Loucy (cell line): ENCODE measurements around the gene FAM186B.

Experiments used
- H2AFZ ChIP-seq: fragments of 200-600 bp; sonication (generic); 2 replicates; pipeline ENCODE4 v1.6.0; 2016; ENCODE audit warnings: antibody characterized with exemption, mild to moderate bottlenecking, low read length, moderate library complexity
- H3F3A ChIP-seq: fragments of 200-600 bp; 2 replicates; pipeline ENCODE4 v1.6.0; 2016; ENCODE audit warnings: antibody characterized with exemption, low read depth, mild to moderate bottlenecking
- H3K27me3 ChIP-seq: fragments of 200-600 bp; sonication (generic); 2 replicates; pipeline ENCODE4 v1.6.1; 2014; ENCODE audit warnings: low read length, mild to moderate bottlenecking; ENCODE audit not compliant: insufficient read depth, poor library complexity, severe bottlenecking
- H3K36me3 ChIP-seq: fragments of 200-600 bp; sonication (generic); 2 replicates; pipeline ENCODE4 v1.6.1; 2016; ENCODE audit warnings: low read length; ENCODE audit not compliant: insufficient read depth
- H3K4me1 ChIP-seq: fragments of 200-600 bp; sonication (generic); 2 replicates; pipeline ENCODE4 v1.5.1; 2014; ENCODE audit warnings: low read length, mild to moderate bottlenecking; ENCODE audit not compliant: insufficient read depth, poor library complexity, severe bottlenecking
- H3K4me2 ChIP-seq: fragments of 200-600 bp; sonication (generic); 2 replicates; pipeline ENCODE4 v1.6.0; 2014; ENCODE audit warnings: antibody characterized with exemption, low read length, low read depth, mild to moderate bottlenecking; ENCODE audit not compliant: poor library complexity, severe bottlenecking
- H3K4me3 ChIP-seq: fragments of 200-600 bp; sonication (generic); 2 replicates; pipeline ENCODE4 v1.5.1; 2014; ENCODE audit warnings: low read length, mild to moderate bottlenecking, mixed read lengths; ENCODE audit not compliant: poor library complexity, severe bottlenecking
- H3K79me2 ChIP-seq: fragments of 200-600 bp; sonication (generic); 2 replicates; pipeline ENCODE4 v1.6.1; 2014; ENCODE audit warnings: low read length; ENCODE audit not compliant: insufficient read depth
- H3K9ac ChIP-seq: fragments of 200-600 bp; sonication (generic); 2 replicates; pipeline ENCODE4 v1.6.0; 2014; ENCODE audit warnings: mild to moderate bottlenecking, low read depth, low read length, moderate library complexity; ENCODE audit not compliant: poor library complexity, severe bottlenecking
- H3K9me2 ChIP-seq: fragments of 200-600 bp; sonication (generic); replicated peaks from 2 replicates; pipeline ENCODE4 v1.6.1; 2016; ENCODE audit warnings: low read depth, low read length, mixed read lengths
- H3K9me3 ChIP-seq: fragments of 200-600 bp; sonication (generic); 2 replicates; pipeline ENCODE4 v1.6.1; 2014; ENCODE audit warnings: mild to moderate bottlenecking, antibody characterized with exemption, low read length, low read depth; ENCODE audit not compliant: insufficient read depth
- H4K20me1 ChIP-seq: fragments of 200-600 bp; sonication (generic); 2 replicates; pipeline ENCODE4 v1.6.0; 2014; ENCODE audit warnings: antibody characterized with exemption, low read length, mild to moderate bottlenecking; ENCODE audit not compliant: insufficient read depth, poor library complexity, severe bottlenecking
- CTCF ChIP-seq: fragments of 200-600 bp; sonication (generic); conservative IDR thresholded peaks from 2 replicates; pipeline ENCODE4 v1.5.1; 2014; ENCODE audit warnings: mild to moderate bottlenecking, antibody characterized with exemption, low read length
- EZH2phosphoT487 ChIP-seq: fragments of 200-600 bp; IDR thresholded peaks from 2 replicates; pipeline ENCODE4 v1.6.1; 2018; ENCODE audit warnings: antibody characterized with exemption, mild to moderate bottlenecking, moderate library complexity, borderline replicate concordance

Gene FAM186B

DNA sequence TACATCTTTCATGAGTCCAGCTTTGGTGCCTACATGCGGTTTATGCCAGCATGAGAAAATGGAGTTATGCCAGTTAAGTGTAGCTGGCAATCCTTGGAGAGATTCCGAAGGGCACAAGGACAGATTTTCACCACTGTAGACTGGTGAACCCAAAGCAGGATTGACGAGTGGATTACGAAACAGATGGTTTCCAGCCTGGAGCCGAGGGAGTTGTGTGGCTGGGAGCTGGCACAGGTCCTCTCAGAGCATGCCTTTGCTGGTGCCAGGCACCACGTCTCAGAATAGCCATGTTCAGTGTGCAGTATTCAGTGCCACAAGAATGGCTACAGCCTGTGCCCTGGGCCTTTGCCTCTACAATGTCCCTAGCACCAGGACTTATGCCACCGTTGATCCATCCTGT is 53.4 kb downstream of the FAM186B start:
- Histone ChIP-seq H3K36me3 (no peaks in the 10 kb centered on the region), H4K20me1 (no peaks in the 10 kb centered on the region), H3K9ac (peak overlapping the region; percentile 52), H3K4me3 (peak overlapping the region; percentile 54), H3K9me2 (no peaks in the 10 kb centered on the region), H3K79me2 (no peaks in the 10 kb centered on the region), H3K4me1 (peaks cover 23% of the 10 kb centered on the region), H3K27me3 (no peaks in the 10 kb centered on the region), H3F3A (no peaks in the 10 kb centered on the region), H3K4me2 (peak overlapping the region; percentile 58), H3K9me3 (no peaks in the 10 kb centered on the region), H2AFZ (peak overlapping the region; percentile 73)
- TF ChIP-seq CTCF, result no peak

DNA sequence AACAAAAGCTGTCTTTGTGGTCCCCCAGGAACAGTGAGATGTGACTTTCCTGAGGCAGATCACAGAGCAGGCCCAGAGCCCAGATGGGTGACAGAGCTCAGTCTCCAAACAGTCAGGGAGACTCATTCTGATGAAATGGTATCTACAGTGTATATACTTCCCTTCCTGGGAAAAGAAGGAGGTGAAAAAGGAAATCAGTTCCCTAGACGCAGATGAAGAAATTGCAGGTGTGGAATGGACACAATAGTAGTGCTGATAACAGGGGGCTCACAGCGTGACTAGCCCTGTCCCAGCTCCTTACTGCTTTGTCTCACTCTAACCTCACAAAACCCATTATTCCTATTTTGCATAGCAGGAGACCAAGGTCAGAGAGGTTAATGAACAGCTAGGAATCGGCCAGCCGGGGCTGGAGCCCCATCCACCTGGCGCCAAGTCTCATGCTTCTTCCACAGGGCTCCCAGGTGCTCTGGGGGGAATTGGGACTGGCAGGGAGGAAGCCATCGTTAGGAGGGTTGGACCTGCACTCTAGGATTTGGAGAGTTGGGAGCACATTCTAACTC is 54.7 kb downstream of the FAM186B start:
- no peaks in the 10 kb centered on the region for H3K9me2 ChIP-seq
- no peaks in the 10 kb centered on the region for H3K79me2 ChIP-seq
- TF ChIP-seq CTCF, result no peak
- H4K20me1 ChIP-seq, result no peaks in the 10 kb centered on the region
- no peak overlapping the region for H3K4me3 ChIP-seq
- H3K4me2 ChIP-seq, result no peak overlapping the region
- no peaks in the 10 kb centered on the region for H3K27me3 ChIP-seq
- H3K9ac ChIP-seq, result no peak overlapping the region
- H3K9me3 ChIP-seq, result no peaks in the 10 kb centered on the region
- H2AFZ ChIP-seq, result no peak overlapping the region
- no peaks in the 10 kb centered on the region for H3K36me3 ChIP-seq
- H3F3A ChIP-seq, result no peaks in the 10 kb centered on the region
- peaks cover 23% of the 10 kb centered on the region for H3K4me1 ChIP-seq

DNA sequence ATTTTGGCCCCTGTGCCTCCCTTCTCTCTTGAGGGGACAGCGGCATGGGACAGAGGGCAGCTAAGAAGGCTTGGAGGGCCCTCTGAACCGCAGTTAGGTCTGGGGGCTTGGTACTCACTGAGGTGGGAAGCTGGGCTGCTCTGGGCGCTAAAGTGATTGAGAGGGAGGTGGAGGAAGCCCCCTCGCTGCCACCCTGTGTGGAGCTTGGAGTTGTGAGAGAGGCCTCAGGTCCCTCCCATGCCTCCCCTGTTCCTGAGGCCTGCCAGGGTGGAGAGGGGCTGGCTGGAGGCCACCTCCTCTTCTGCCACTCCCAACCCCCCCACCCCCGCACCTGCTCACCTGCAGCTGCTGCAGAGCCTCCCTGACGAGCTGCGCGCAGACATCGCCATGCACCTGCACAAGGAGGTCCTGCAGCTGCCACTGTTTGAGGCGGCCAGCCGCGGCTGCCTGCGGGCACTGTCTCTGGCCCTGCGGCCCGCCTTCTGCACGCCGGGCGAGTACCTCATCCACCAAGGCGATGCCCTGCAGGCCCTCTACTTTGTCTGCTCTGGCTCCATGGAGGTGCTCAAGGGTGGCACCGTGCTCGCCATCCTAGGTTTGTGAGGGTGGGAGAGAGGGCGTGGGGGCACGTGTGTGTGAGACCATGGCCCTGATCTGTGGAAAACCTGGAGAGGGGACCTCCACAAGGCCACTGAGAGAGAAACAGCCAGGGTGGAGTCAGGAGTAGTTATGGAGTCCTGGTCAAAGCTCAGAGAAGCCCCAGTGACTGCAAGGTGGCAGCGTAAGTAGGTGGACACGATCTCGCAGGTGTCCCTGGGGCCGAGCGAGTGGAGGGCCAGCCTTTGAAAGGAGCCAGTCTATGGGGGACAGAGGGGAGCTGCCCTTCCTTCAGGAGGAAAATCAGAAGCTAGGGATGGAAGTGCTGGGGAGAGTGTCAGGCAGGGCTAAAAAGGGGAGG is 55.4 kb downstream of the FAM186B start:
- H3K4me3 ChIP-seq, result no peak overlapping the region
- no peaks in the 10 kb centered on the region for H3K27me3 ChIP-seq

More for the DNA sequence above, 55.4 kb downstream of the FAM186B start:
- Histone ChIP-seq H3K9me2 (no peaks in the 10 kb centered on the region), H4K20me1 (no peaks in the 10 kb centered on the region), H3K79me2 (no peaks in the 10 kb centered on the region), H3K36me3 (no peaks in the 10 kb centered on the region), H3K9ac (no peak overlapping the region), H3K4me2 (no peak overlapping the region), H2AFZ (no peak overlapping the region), H3K4me1 (peaks cover 23% of the 10 kb centered on the region), H3K9me3 (no peaks in the 10 kb centered on the region), H3F3A (no peaks in the 10 kb centered on the region)
- TF ChIP-seq CTCF (no peak), EZH2phosphoT487 (no peak)
